ENCODE results near the gene NXPE3.
"Not testable (repeated sequence)": the region's sequence is repeated elsewhere in the genome, so short reads cannot be mapped to it uniquely, and the experiment has no call there.

- TF ChIP-seq CTCF (IDR thresholded peaks at IDR 0.05; ENCODE audit: insufficient read depth, low read length); GABPA (IDR thresholded peaks at IDR 0.05; ENCODE audit: low read depth); POLR2AphosphoS5 (IDR thresholded peaks at IDR 0.05; ENCODE audit: low read depth); REST (IDR thresholded peaks at IDR 0.05; ENCODE audit: insufficient replicate concordance, low read depth): not testable (repeated sequence)
These were observed 85.9 kb downstream of the NXPE3 start for GRCh38 chr3:101864926-101865325.

All from HL-60 (cell line).